NCI-H128 (cell line): ENCODE data around the gene ALKAL2.

ENCODE experiments used
- DNase-seq: peaks from one replicate; lab custom pipeline; 2025; ENCODE audit not compliant: unreplicated experiment; lab: John Stamatoyannopoulos, UW

ALKAL2 gene

DNA sequence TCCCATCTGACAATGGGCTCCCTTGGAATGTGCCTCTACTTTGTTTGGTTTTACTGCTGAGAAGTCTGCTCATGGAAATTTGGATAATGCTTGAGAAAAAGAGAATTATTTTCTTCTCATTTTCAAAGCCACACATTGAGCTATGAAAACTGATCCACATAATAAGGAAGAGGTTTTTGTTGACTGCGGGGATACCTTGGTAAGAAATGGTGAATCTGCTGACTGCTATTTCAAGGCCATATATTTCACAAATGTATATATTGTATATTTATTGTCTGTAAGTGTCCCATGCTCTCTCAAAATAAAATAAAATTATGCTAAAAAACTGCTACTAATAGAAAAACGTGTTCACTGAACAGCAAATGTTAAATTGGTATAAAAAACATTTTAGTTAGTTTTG, 39.2 kb downstream of the ALKAL2 start:
- no peak for DNase-seq

DNA sequence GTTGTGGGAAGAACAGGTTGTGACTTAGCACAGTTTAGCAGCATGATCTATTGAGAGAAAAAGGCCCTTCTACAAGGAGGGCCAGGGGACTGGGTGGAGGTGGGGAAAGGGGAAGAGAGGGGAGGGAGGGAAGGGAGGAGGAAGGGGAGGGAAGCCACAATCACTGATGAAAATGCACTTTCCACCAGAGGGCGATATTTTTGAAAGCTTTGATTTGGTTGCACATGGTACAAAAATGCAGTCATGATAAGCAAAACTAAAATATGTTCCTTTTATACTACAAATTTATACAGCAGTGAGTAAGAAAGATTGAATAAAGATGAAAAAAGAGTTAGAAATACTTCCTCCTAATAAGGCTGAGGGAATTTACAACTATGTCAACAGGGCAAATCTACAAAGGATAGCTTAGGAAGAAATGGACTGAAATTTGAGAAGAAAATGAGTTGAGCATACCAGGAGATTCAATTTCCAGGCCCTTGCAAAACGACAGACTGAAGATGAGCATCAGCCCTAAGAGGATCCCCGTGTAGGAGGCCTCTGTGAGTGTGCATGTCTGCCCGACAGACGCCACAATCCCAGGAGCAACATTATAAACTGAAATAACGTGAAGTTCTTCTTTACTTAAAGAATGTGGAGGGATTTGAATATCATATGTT, 41.3 kb downstream of the ALKAL2 start:
- DNase-seq, result no peak

DNA sequence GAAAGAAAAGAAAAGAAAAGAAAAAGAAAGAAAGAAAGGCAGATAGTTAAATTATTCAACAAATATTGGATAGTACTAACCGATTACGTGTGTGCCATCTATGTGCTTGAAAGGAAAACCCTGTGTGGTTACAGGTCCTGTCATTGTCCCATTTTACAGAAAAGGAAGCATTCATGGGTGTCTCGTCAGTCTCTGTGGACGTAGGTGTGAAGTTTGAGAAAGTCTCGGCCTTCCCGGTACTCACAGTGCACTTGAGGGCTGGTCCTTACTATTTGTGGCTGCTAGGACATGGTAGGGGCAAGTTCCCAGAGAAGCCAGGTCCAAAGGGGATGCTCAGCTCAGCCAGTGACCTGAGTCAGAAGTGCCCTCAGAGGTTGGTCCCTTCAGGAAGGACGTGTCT, 43.3 kb downstream of the ALKAL2 start:
- DNase-seq, result no peak

DNA sequence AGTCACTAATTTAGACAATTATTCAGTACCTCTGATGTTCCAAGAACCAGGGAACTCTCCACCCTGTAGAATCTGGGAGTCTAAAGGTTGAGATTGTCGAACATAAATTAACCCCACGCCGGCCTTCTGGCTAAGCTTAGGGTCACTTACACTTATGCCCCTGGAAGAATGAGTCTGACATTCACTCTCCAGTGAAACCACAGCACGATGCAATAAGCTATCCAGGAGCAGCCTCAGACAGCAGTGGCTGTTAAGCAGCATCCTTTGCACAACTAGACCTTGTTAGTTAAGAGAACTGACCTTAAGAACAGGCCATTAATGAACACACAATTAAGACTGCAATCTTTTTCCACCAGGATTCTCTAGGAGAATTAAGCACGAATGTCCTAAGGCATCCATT, 49.0 kb downstream of the ALKAL2 start:
- no peak for DNase-seq

DNA sequence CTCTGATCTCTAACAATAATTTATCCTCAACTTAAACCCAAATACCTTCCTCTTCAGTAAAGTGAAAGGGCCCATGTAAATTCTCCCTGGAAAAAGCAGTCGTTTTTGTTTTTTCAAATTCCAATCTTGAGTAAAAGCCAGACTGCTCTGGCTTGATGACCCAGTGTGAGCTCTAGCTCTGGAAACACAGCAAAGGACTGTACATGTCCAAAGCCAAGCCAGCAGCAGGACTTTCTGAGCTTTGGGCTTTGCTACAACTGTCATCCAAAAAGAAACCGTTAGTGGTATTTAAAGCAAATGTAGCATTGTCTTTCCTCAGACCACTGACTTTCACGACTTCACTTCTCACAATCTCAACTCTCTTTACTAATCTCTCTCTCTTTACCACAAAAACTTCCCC, 49.5 kb downstream of the ALKAL2 start:
- no peak for DNase-seq

DNA sequence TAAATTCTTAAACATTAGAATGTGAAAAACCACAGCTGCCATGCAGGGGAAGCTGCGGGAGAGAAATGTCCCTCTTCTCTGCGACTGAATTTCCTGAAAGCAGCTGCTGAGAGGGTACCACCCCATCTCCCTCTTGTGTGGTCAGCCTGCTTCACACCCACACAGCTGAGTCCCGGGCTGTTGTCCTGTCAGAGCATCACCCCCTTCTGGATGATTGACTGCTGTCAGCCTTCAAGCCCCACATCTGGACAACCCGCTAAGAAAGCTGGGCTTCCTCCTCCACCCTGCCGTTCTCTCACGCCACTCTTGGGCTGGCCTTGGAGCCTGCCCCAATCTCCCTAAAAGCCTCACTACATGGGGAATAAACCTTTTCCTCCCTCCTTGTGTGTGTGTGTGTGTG, 50.0 kb downstream of the ALKAL2 start:
- DNase-seq, result no peak

DNA sequence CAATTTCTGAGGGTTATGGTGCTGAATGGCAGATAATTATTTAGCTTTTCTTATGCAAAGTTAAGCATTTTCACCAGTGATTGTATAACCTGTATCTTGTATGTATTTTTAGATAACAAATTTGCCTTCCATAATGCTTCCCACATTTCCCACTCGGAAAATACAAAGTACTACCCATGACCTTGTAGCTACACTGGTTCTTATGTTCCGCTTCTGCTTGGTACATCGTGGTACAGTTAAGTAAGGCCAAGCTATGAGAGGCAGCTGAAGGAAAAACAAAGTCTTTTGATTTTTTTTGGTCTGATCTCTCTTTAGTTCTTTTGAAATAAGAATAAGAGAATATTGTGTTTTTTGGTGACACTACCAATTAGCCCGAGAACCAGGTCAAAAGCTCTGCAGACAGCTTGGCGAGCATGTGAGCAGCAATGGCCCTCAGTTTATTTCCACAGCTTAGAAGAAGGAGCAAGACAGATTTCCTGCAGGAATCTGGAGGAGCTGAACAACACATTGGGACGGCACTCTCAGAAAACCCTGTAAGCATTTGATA, 50.8 kb downstream of the ALKAL2 start:
- DNase-seq, result no peak

DNA sequence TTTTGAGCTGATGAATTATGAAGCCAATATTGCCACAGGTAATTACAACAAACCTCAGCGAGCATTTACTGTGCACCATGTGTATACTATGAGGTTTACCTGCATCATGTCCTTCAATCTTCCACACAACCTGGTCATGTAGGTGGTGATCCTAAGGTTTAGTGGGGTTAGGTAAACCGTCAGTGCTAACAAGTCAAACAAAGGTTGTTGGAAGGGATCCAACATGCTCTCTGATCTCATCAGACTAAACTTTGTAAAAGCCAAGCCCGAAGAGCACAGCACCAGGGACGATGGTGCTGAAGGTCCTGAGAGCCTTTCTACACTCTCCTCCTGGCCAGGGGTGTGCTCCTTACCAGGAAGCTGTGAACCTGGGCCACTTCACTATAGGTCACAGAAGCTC, 53.5 kb downstream of the ALKAL2 start:
- no peak for DNase-seq

DNA sequence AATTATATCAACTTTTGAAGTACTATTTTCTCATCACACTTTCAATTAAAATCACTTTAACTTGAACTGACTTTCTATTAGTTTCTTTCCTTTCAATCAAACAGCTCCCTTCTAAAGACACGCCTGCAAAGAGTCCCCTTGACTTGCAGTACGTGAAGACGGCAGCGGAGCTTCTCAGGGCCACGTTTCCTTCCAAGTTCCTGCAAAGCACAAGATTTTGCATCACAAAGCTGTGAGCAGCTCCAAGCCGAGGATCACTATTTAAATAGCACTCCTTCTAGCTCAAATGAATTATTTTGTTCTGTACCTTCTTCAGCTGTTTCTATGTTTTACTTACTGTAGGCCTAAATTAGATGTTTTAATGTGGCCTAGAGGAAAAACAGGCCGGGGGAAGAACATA, 54.9 kb downstream of the ALKAL2 start:
- DNase-seq, result no peak

DNA sequence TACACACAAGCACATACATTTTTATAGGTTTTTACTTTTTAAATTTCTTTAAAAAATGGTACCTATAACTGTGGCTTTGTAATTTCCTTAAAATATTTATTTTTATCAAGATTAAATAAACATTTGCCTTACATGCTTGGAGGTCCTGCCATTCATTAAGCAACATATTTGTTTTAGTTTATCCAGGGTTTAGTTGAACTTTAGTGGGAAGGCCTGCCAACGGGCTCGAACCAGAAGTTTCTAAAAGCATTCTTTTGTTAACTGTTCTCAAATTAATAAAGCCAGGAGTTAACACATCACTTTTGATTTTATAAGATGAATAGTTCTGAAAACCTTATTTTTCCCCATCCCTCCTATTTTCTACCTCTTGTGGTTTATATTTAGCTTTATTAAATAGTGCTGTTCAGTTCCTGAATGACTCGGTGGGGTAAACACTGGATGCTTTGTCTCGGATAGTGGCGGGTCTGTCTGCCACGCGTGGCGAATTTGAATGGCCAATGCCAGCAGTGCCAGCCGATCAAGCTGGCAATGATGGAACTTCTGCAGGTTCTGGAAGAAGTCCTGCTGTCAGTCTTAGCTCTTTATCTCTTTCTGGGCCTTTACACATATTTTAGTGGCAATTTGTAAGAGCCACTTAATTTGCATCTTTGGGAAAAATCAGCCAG, 56.2 kb downstream of the ALKAL2 start:
- no peak for DNase-seq
